ENCODE measurements around the gene IGF1R. TPM values are rescaled to one million over a fixed set of nuclear protein-coding genes. Genes with fewer than 3 reads are reported as not detected.

Gene IGF1R
- total RNA-seq, 1 donor from 2014 or later: 23.5 TPM

GRCh38 chr15:98717942-98718341 lies 69.6 kb downstream of the IGF1R start:
- Histone ChIP-seq H3K9ac (no peak overlapping the region), H3K36me3 (no peaks in the 10 kb centered on the region), H3F3A (ENCODE audit: low read depth) (no peaks in the 10 kb centered on the region), H3K9me3 (ENCODE audit: low read depth) (no peaks in the 10 kb centered on the region), H4K20me1 (ENCODE audit: low read depth) (peaks cover 99% of the 10 kb centered on the region), H2AFZ (replicated peaks) (no peak overlapping the region), H3K4me3 (no peak overlapping the region), H3K4me2 (peak overlapping the region; percentile 25), H3K79me2 (ENCODE audit: low read depth) (peaks cover 100% of the 10 kb centered on the region), H3K27ac (no peak overlapping the region), H3K4me1 (peaks cover 40% of the 10 kb centered on the region), H3K27me3 (no peaks in the 10 kb centered on the region)
- H3K27ac Mint-ChIP-seq: no peak overlapping the region
- peaks cover 10% of the 10 kb centered on the region for H3K9me3 Mint-ChIP-seq
- peaks cover 61% of the 10 kb centered on the region for H3K4me1 Mint-ChIP-seq
- TF ChIP-seq CTCF (IDR thresholded peaks at IDR 0.05) (no peak), EZH2 (IDR thresholded peaks at IDR 0.05) (no peak), EZH2phosphoT487 (IDR thresholded peaks at IDR 0.05) (no peak)
- no peak overlapping the region for H3K4me3 Mint-ChIP-seq
- DNase-seq (ENCODE audit: low spot score): no peak
- peaks cover 14% of the 10 kb centered on the region for H3K36me3 Mint-ChIP-seq
- H3K27me3 Mint-ChIP-seq (ENCODE audit: insufficient read depth, low read depth): no peaks in the 10 kb centered on the region

GRCh38 chr15:98718426-98719136 lies 70.2 kb downstream of the IGF1R start:
- Histone ChIP-seq H3K79me2 (ENCODE audit: low read depth) (peaks cover 100% of the 10 kb centered on the region), H3K27ac (no peak overlapping the region), H3K9ac (no peak overlapping the region), H3K4me3 (no peak overlapping the region), H4K20me1 (ENCODE audit: low read depth) (peaks cover 99% of the 10 kb centered on the region), H3K27me3 (no peaks in the 10 kb centered on the region), H3K4me1 (peaks cover 40% of the 10 kb centered on the region), H3K9me3 (ENCODE audit: low read depth) (no peaks in the 10 kb centered on the region), H3K4me2 (peak overlapping the region; percentile 25), H2AFZ (replicated peaks) (no peak overlapping the region), H3K36me3 (no peaks in the 10 kb centered on the region), H3F3A (ENCODE audit: low read depth) (no peaks in the 10 kb centered on the region)
- peaks cover 57% of the 10 kb centered on the region for H3K4me1 Mint-ChIP-seq
- DNase-seq (ENCODE audit: low spot score): no peak
- H3K36me3 Mint-ChIP-seq: peaks cover 12% of the 10 kb centered on the region
- H3K27ac Mint-ChIP-seq: peak overlapping the region; percentile 67
- H3K4me3 Mint-ChIP-seq: no peak overlapping the region
- TF ChIP-seq EZH2phosphoT487 (IDR thresholded peaks at IDR 0.05): no peak
- TF ChIP-seq EZH2 (IDR thresholded peaks at IDR 0.05): no peak
- no peak for TF ChIP-seq CTCF (IDR thresholded peaks at IDR 0.05)
- peaks cover 12% of the 10 kb centered on the region for H3K9me3 Mint-ChIP-seq
- no peaks in the 10 kb centered on the region for H3K27me3 Mint-ChIP-seq (ENCODE audit: insufficient read depth, low read depth)

GRCh38 chr15:98719137-98719740 lies 70.9 kb downstream of the IGF1R start:
- Mint-ChIP-seq H3K4me1 (peaks cover 51% of the 10 kb centered on the region), H3K27me3 (ENCODE audit: insufficient read depth, low read depth) (no peaks in the 10 kb centered on the region), H3K4me3 (no peak overlapping the region), H3K27ac (peak overlapping the region; percentile 67), H3K36me3 (peaks cover 17% of the 10 kb centered on the region), H3K9me3 (peaks cover 12% of the 10 kb centered on the region)
- peaks cover 99% of the 10 kb centered on the region for H4K20me1 ChIP-seq (ENCODE audit: low read depth)
- H3K36me3 ChIP-seq: no peaks in the 10 kb centered on the region
- no peaks in the 10 kb centered on the region for H3K27me3 ChIP-seq
- H3K4me2 ChIP-seq: no peak overlapping the region
- H3K4me1 ChIP-seq: peaks cover 40% of the 10 kb centered on the region
- no peak for DNase-seq (ENCODE audit: low spot score)
- no peak overlapping the region for H3K9ac ChIP-seq
- H3K79me2 ChIP-seq (ENCODE audit: low read depth): peaks cover 100% of the 10 kb centered on the region
- H3K9me3 ChIP-seq (ENCODE audit: low read depth): no peaks in the 10 kb centered on the region
- H3K4me3 ChIP-seq: no peak overlapping the region
- TF ChIP-seq EZH2 (IDR thresholded peaks at IDR 0.05) (no peak), EZH2phosphoT487 (IDR thresholded peaks at IDR 0.05) (no peak), CTCF (IDR thresholded peaks at IDR 0.05) (no peak)
- no peak overlapping the region for H2AFZ ChIP-seq (replicated peaks)
- H3F3A ChIP-seq (ENCODE audit: low read depth): no peaks in the 10 kb centered on the region
- no peak overlapping the region for H3K27ac ChIP-seq

Data from neural progenitor cell (in vitro differentiated cells).